ENCODE results near the gene NLRP6. TPM values are rescaled to one million over a fixed set of nuclear protein-coding genes. Genes with fewer than 3 reads are reported as not detected.

Gene NLRP6
- total RNA-seq, 1 experiment from 2014 or later: not detected

DNA sequence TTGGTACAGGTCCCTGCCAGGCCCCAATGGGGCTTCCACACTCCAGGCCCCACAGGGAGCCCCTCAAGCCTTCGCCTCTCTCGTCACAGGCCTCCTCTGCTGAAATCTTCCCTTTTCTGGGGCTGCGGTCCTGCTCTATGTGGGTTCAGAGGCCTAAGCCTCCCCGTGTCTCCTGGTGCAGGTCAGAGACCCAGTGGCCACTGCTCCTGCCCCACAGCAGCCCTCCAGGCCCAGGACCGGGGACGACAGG lies 48.3 kb downstream of the NLRP6 start:
- Histone ChIP-seq H2BK12ac (ENCODE audit: insufficient read length, low read depth, low read length) (no peak overlapping the region), H3K4ac (ENCODE audit: low read depth, low read length) (no peak overlapping the region), H3K4me1 (ENCODE audit: insufficient read depth, low read length) (peaks cover 4% of the 10 kb centered on the region; the same call in 1 of the 2 replicates), H3K18ac (ENCODE audit: insufficient read length, low read depth, low read length) (no peak overlapping the region), H3K56ac (ENCODE audit: insufficient read length, low read depth, low read length) (no peak overlapping the region), H2BK120ac (ENCODE audit: low read depth, low read length, poor library complexity, severe bottlenecking) (no peak overlapping the region), H3K27ac (ENCODE audit: insufficient read length, low read depth, low read length) (no peak overlapping the region), H4K5ac (ENCODE audit: insufficient read length, low read depth, low read length) (no peak overlapping the region), H4K8ac (replicated peaks; ENCODE audit: insufficient read length, low read depth, low read length) (no peak overlapping the region), H4K20me1 (ENCODE audit: control insufficient read depth, insufficient read depth, insufficient read length) (no peaks in the 10 kb centered on the region), H3K27me3 (ENCODE audit: insufficient read depth, low read length) (no peaks in the 10 kb centered on the region), H3T11ph (ENCODE audit: low read length) (no peak overlapping the region), H2BK5ac (ENCODE audit: insufficient read length, low read length) (no peak overlapping the region), H3K23me2 (ENCODE audit: insufficient read length, low read depth, low read length, poor library complexity, severe bottlenecking) (no peaks in the 10 kb centered on the region), H3K23ac (ENCODE audit: insufficient read length, low read depth, low read length) (no peak overlapping the region), H2BK15ac (ENCODE audit: low read depth, low read length) (no peak overlapping the region), H3K4me2 (ENCODE audit: insufficient read depth, insufficient read length, low read length) (no peak overlapping the region), H2BK20ac (ENCODE audit: low read depth, low read length, poor library complexity, severe bottlenecking) (no peak overlapping the region), H4K91ac (ENCODE audit: insufficient read length, low read depth, low read length) (no peak overlapping the region), H2AK5ac (ENCODE audit: insufficient read length, low read length) (no peak overlapping the region), H3K9ac (ENCODE audit: extremely low read depth, insufficient read length, low read length) (no peak overlapping the region), H3K79me2 (ENCODE audit: insufficient read depth, low read length) (no peaks in the 10 kb centered on the region), H3K79me1 (ENCODE audit: insufficient read depth, low read depth, low read length, poor library complexity, severe bottlenecking) (no peaks in the 10 kb centered on the region), H3K9me3 (ENCODE audit: control insufficient read depth, low read depth, low read length) (no peaks in the 10 kb centered on the region), H3K14ac (ENCODE audit: insufficient read depth, low read length) (no peak overlapping the region; the same call in 1 of the 2 replicates), H2AFZ (ENCODE audit: low read length) (no peak overlapping the region)
- Mint-ChIP-seq H3K27ac (peak overlapping the region; percentile 82 to 92 (median 91); a peak in 4 of 7 replicates), H3K36me3 (ENCODE audit: insufficient read depth in 1 of 3, low read depth in 3 of 3) (peaks cover 0 to 16% (median 4%) of the 10 kb centered on the region in 3 experiments; a peak in 4 of 7 replicates), H3K4me3 (no peak overlapping the region), H3K4me1 (peaks cover 23 to 30% of the 10 kb centered on the region in 2 experiments), H3K9me3 (peaks cover 3 to 5% of the 10 kb centered on the region in 2 experiments; a peak in 4 of 5 replicates), H3K27me3 (ENCODE audit: low read depth) (peaks cover 1% of the 10 kb centered on the region)
- DNase-seq: no peak
- no CpG with 5 or more reads among the region's 6 CpGs for WGBS (ENCODE audit: extremely low coverage, insufficient read length, low lambda C conversion rate)
- TF ChIP-seq, protein P1, sequence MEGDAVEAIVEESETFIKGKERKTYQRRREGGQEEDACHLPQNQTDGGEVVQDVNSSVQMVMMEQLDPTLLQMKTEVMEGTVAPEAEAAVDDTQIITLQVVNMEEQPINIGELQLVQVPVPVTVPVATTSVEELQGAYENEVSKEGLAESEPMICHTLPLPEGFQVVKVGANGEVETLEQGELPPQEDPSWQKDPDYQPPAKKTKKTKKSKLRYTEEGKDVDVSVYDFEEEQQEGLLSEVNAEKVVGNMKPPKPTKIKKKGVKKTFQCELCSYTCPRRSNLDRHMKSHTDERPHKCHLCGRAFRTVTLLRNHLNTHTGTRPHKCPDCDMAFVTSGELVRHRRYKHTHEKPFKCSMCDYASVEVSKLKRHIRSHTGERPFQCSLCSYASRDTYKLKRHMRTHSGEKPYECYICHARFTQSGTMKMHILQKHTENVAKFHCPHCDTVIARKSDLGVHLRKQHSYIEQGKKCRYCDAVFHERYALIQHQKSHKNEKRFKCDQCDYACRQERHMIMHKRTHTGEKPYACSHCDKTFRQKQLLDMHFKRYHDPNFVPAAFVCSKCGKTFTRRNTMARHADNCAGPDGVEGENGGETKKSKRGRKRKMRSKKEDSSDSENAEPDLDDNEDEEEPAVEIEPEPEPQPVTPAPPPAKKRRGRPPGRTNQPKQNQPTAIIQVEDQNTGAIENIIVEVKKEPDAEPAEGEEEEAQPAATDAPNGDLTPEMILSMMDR (conservative IDR thresholded peaks at IDR 0.05): no peak

Measured in H9 (cell line).